Measurements from ENCODE around the gene MRPL11. TPM values are rescaled to one million over a fixed set of nuclear protein-coding genes. Genes with fewer than 3 reads are reported as not detected.
"Not testable (repeated sequence)": the region's sequence is repeated elsewhere in the genome, so short reads cannot be mapped to it uniquely, and the experiment has no call there.

Gene MRPL11
- total RNA-seq, 1 donor from 2014 or later, result 61.1 TPM

- no peak for DNase-seq
- intact Hi-C loops (cut with micrococcal nuclease), result no loop called here
- ATAC-seq, result no peak
Measured at GRCh38 chr11:66468691-66469090, 30.0 kb upstream of the MRPL11 start.

GRCh38 chr11:66467756-66468155, 29.1 kb upstream of the MRPL11 start:
- DNase-seq, result no peak
- intact Hi-C loops (cut with micrococcal nuclease), result no loop called here
- ATAC-seq, result no peak

- intact Hi-C loops (cut with micrococcal nuclease), result no loop called here
- peak; percentile 64 for DNase-seq
- ATAC-seq, result peak; percentile 19
Measured at GRCh38 chr11:66467034-66467659, 28.5 kb upstream of the MRPL11 start.

- peak; percentile 98 for ATAC-seq
- peak; percentile 95 for DNase-seq
- intact Hi-C loops (cut with micrococcal nuclease), result no loop called here
Measured at GRCh38 chr11:66466225-66467033, 27.8 kb upstream of the MRPL11 start, which contains the start of gene PELI3. Gene PELI3, plus strand, starts transcription at chr11:66466905. Its CDS starts 1,224 bp downstream, at chr11:66468129.

- intact Hi-C loops (cut with micrococcal nuclease), result no loop called here
- ATAC-seq (no peak), DNase-seq (no peak)
Measured at GRCh38 chr11:66465373-66466224, 27.0 kb upstream of the MRPL11 start.

- DNase-seq (no peak), ATAC-seq (no peak)
- intact Hi-C loops (cut with micrococcal nuclease), result no loop called here
Measured at GRCh38 chr11:66464916-66465315, 26.3 kb upstream of the MRPL11 start.

- DNase-seq; intact Hi-C loops (cut with micrococcal nuclease); ATAC-seq: not testable (repeated sequence)
Measured at GRCh38 chr11:66464116-66464515, 25.5 kb upstream of the MRPL11 start.

GRCh38 chr11:66462911-66463310, 24.3 kb upstream of the MRPL11 start:
- no peak for DNase-seq
- intact Hi-C loops (cut with micrococcal nuclease), result no loop called here

GRCh38 chr11:66462010-66462409, 23.4 kb upstream of the MRPL11 start:
- intact Hi-C loops (cut with micrococcal nuclease), result no loop called here
- DNase-seq, result no peak
- ATAC-seq, result no peak

More at GRCh38 chr11:66462911-66463310, 24.3 kb upstream of the MRPL11 start:
- ATAC-seq, result no peak

- intact Hi-C loops (cut with micrococcal nuclease), result no loop called here
- ATAC-seq, result no peak
- DNase-seq, result no peak
Measured at GRCh38 chr11:66459138-66459778, 20.6 kb upstream of the MRPL11 start.

GRCh38 chr11:66457826-66458225, 19.2 kb upstream of the MRPL11 start:
- ATAC-seq (no peak), DNase-seq (no peak)
- intact Hi-C loops (cut with micrococcal nuclease), result no loop called here

GRCh38 chr11:66454828-66455227, 16.2 kb upstream of the MRPL11 start:
- intact Hi-C loops (cut with micrococcal nuclease), result no loop called here
- ATAC-seq, result no peak
- no peak for DNase-seq

- no peak for DNase-seq
- intact Hi-C loops (cut with micrococcal nuclease), result no loop called here
- ATAC-seq, result no peak
Measured at GRCh38 chr11:66454247-66454646, 15.6 kb upstream of the MRPL11 start.

GRCh38 chr11:66451663-66452062, 13.0 kb upstream of the MRPL11 start:
- intact Hi-C loops (cut with micrococcal nuclease), result no loop called here
- DNase-seq (no peak), ATAC-seq (no peak)

- no peak for ATAC-seq
- intact Hi-C loops (cut with micrococcal nuclease), result no loop called here
- no peak for DNase-seq
Measured at GRCh38 chr11:66450560-66450959, 11.9 kb upstream of the MRPL11 start.

- intact Hi-C loops (cut with micrococcal nuclease), result no loop called here
- no peak for DNase-seq
- no peak for ATAC-seq
Measured at GRCh38 chr11:66448523-66448922, 9.9 kb upstream of the MRPL11 start.

GRCh38 chr11:66447012-66447411, 8.4 kb upstream of the MRPL11 start:
- ATAC-seq (no peak), DNase-seq (no peak)
- intact Hi-C loops (cut with micrococcal nuclease), result no loop called here

GRCh38 chr11:66443602-66444001, 5.0 kb upstream of the MRPL11 start:
- intact Hi-C loops (cut with micrococcal nuclease), result no loop called here
- ATAC-seq (no peak), DNase-seq (no peak)

- ATAC-seq; intact Hi-C loops (cut with micrococcal nuclease); DNase-seq: not testable (repeated sequence)
Measured at GRCh38 chr11:66440940-66441282, 2.3 kb upstream of the MRPL11 start.
